Lung (tissue), 12 donors: ENCODE results near the gene POFUT1. TPM values are rescaled to one million over a fixed set of nuclear protein-coding genes. Genes with fewer than 3 reads are reported as not detected.

ENCODE experiments used
- ATAC-seq: fragments of 200-7000 bp; cut with Tn5 transposase; one replicate; pipeline ENCODE4 v1.9.1; 2020; ENCODE audit warnings: moderate number of reproducible peaks; ENCODE audit not compliant: insufficient read depth, low FRiP score
- DNase-seq, 3 donors: peaks; one replicate each; pipeline ENCODE4 v3.0.0-alpha.2; 2013 to 2017
- H3K27ac ChIP-seq, 2 donors: one replicate each; pipeline ENCODE4 v1.5.1; 2013; ENCODE audit warnings: mild to moderate bottlenecking in 2 of 2, moderate library complexity in 2 of 2, control low read depth in 1 of 2, inconsistent platforms in 1 of 2, low read depth in 1 of 2, low read length in 1 of 2
- H3K27me3 ChIP-seq, 3 donors: one replicate each; pipeline ENCODE4 v1.5.1; 2013; ENCODE audit warnings: low read length in 2 of 3; ENCODE audit not compliant: control insufficient read depth in 3 of 3, insufficient read depth in 3 of 3
- H3K36me3 ChIP-seq, 4 donors: one replicate each; pipeline ENCODE4 v1.5.1; 2013; ENCODE audit warnings: low read length in 4 of 4, mild to moderate bottlenecking in 1 of 4, moderate library complexity in 1 of 4; ENCODE audit not compliant: control insufficient read depth in 4 of 4, insufficient read depth in 4 of 4
- H3K4me1 ChIP-seq, 5 donors: one replicate each; pipeline ENCODE4 v1.5.1; 2013; ENCODE audit warnings: low read length in 5 of 5, mild to moderate bottlenecking in 2 of 5, moderate library complexity in 1 of 5; ENCODE audit not compliant: control insufficient read depth in 5 of 5, insufficient read depth in 5 of 5
- H3K4me3 ChIP-seq: one replicate; pipeline ENCODE4 v1.5.1; 2013; ENCODE audit warnings: mild to moderate bottlenecking, control low read depth, moderate library complexity
- H3K9ac ChIP-seq, 2 donors: one replicate each; pipeline ENCODE4 v1.5.1; 2013; ENCODE audit warnings: low read length in 2 of 2, control low read depth in 1 of 2; ENCODE audit not compliant: insufficient read depth in 1 of 2
- H3K9me3 ChIP-seq, 4 donors: one replicate each; pipeline ENCODE4 v1.5.1; 2013; ENCODE audit warnings: low read length in 3 of 4, mild to moderate bottlenecking in 1 of 4, moderate library complexity in 1 of 4; ENCODE audit not compliant: control insufficient read depth in 4 of 4, insufficient read depth in 3 of 4
- CTCF ChIP-seq: IDR thresholded peaks from 2 replicates; pipeline ENCODE4 v1.5.1; 2012; ENCODE audit warnings: mild to moderate bottlenecking; ENCODE audit errors: control extremely low read depth, extremely low read depth
- WGBS, 2 donors: extraction: QIAGEN DNeasy Blood & Tissue Kit; methylation state at CpG; one replicate each; pipeline ENCODE4 v1.1.7; 2013; 5-methylcytosine and 5-hydroxymethylcytosine counted together
- polyA plus RNA-seq, 2 donors: library from polyadenylated mRNA; stranded (reverse); fragments of 200-250 nt; gene quantifications; one replicate each; pipeline ENCODE4 v1.2.1, GENCODE V29; 2013
- total RNA-seq, 2 donors: library from RNA; depleted of rRNA in 1 of 2; stranded (reverse); fragments of >200 nt in 1 of 2; gene quantifications; one replicate each; pipeline ENCODE4 v1.2.1, GENCODE V29; 2014 to 2021
- donor health status: control.
- donor health status: control.
- donor health status: Bipolar disorder and iron deficiency.
- donor health status: healthy.
- donor health status: DM: yes; HTN: yes; CAD: no.

Gene POFUT1
- total and polyA plus RNA-seq, 4 donors, result 9.0 to 37.1 (median 21.7) TPM

- no peak for TF ChIP-seq CTCF
- no peak for ATAC-seq
- no peak overlapping the region for H3K4me3 ChIP-seq
- H3K36me3 ChIP-seq, result no peaks in the 10 kb centered on the region
- no peak overlapping the region for H3K27ac ChIP-seq
- DNase-seq, result no peak
- H3K27me3 ChIP-seq, result no peaks in the 10 kb centered on the region
- 94 to 97% methylated on average over 2 of the region's 2 CpGs for WGBS, 2 donors
- peaks cover 0 to 1% (median 0%) of the 10 kb centered on the region in 5 donors for H3K4me1 ChIP-seq
- no peak overlapping the region for H3K9ac ChIP-seq
- H3K9me3 ChIP-seq, result no peaks in the 10 kb centered on the region
Measured at GRCh38 chr20:32181606-32182005, 26.1 kb upstream of the POFUT1 start.

GRCh38 chr20:32183947-32184635 is 23.6 kb upstream of the POFUT1 start:
- no peak overlapping the region for H3K9ac ChIP-seq
- DNase-seq (no peak), ATAC-seq (no peak)
- no peaks in the 10 kb centered on the region for H3K27me3 ChIP-seq
- peaks cover 0 to 11% (median 8%) of the 10 kb centered on the region in 5 donors for H3K4me1 ChIP-seq
- WGBS, 2 donors, result 92 to 96% methylated on average over 4 of the region's 4 CpGs
- no peaks in the 10 kb centered on the region for H3K36me3 ChIP-seq
- no peak for TF ChIP-seq CTCF
- no peaks in the 10 kb centered on the region for H3K9me3 ChIP-seq
- H3K4me3 ChIP-seq, result no peak overlapping the region
- H3K27ac ChIP-seq, result no peak overlapping the region

GRCh38 chr20:32184961-32185603 is 22.6 kb upstream of the POFUT1 start:
- no peak overlapping the region for H3K4me3 ChIP-seq
- no peak for DNase-seq
- no peak overlapping the region for H3K9ac ChIP-seq
- H3K9me3 ChIP-seq, result no peaks in the 10 kb centered on the region
- H3K27me3 ChIP-seq, result no peaks in the 10 kb centered on the region
- no peak overlapping the region for H3K27ac ChIP-seq
- TF ChIP-seq CTCF, result no peak
- no peaks in the 10 kb centered on the region for H3K36me3 ChIP-seq
- no peak for ATAC-seq
- peaks cover 0 to 16% (median 14%) of the 10 kb centered on the region in 5 donors for H3K4me1 ChIP-seq
- 78% methylated on average over 10 of the region's 10 CpGs for WGBS, 2 donors
